Mesodermal cell (in vitro differentiated cells): Measurements from ENCODE around the gene SLC6A7.

ENCODE experiments used
- H3K27ac ChIP-seq: 2 replicates; pipeline ENCODE4 v1.7.0; 2013; ENCODE audit warnings: mild to moderate bottlenecking, low read depth, low read length, moderate library complexity; ENCODE audit not compliant: severe bottlenecking
- H3K36me3 ChIP-seq: 2 replicates; pipeline ENCODE4 v1.7.1; 2013; ENCODE audit warnings: mild to moderate bottlenecking, low read length, moderate library complexity; ENCODE audit not compliant: control insufficient read depth, insufficient read depth
- H3K4me1 ChIP-seq: one replicate; pipeline ENCODE4 v1.7.1; 2013; ENCODE audit warnings: mild to moderate bottlenecking, low read length; ENCODE audit not compliant: insufficient read depth, control insufficient read depth, poor library complexity, severe bottlenecking
- H3K4me3 ChIP-seq: 2 replicates; pipeline ENCODE4 v1.7.0; 2013; ENCODE audit warnings: low read length, control low read depth, mild to moderate bottlenecking; ENCODE audit not compliant: insufficient read depth, poor library complexity, severe bottlenecking; ENCODE audit errors: extremely low read depth
- H3K9me3 ChIP-seq: 2 replicates; pipeline ENCODE4 v1.7.1; 2013; ENCODE audit warnings: mild to moderate bottlenecking, low read length, moderate library complexity; ENCODE audit not compliant: control insufficient read depth
- WGBS, 2 experiments: methylation state at CpG; one replicate each; pipeline ENCODE4 v1.1.5; 2013; ENCODE audit warnings: missing lambda C conversion rate in 2 of 2; ENCODE audit not compliant: insufficient coverage in 2 of 2; 5-methylcytosine and 5-hydroxymethylcytosine counted together

Gene SLC6A7

GRCh38 chr5:150156027-150156368, 33.9 kb upstream of the SLC6A7 start:
- H3K36me3 ChIP-seq = peaks cover 10% of the 10 kb centered on the region
- H3K4me1 ChIP-seq = peaks cover 68% of the 10 kb centered on the region
- peak overlapping the region; percentile 84 for H3K27ac ChIP-seq
- 35 to 47% methylated on average over 4 to 6 of the region's 9 CpGs for WGBS, 2 experiments
- no peaks in the 10 kb centered on the region for H3K9me3 ChIP-seq
- peak overlapping the region; percentile 54 for H3K4me3 ChIP-seq

- no peak overlapping the region for H3K4me3 ChIP-seq
- H3K4me1 ChIP-seq = peaks cover 68% of the 10 kb centered on the region
- H3K9me3 ChIP-seq = no peaks in the 10 kb centered on the region
- H3K27ac ChIP-seq = no peak overlapping the region
- 88 to 92% methylated on average over 3 to 4 of the region's 4 CpGs for WGBS, 2 experiments
- peaks cover 5% of the 10 kb centered on the region for H3K36me3 ChIP-seq
These were observed 33.3 kb upstream of the SLC6A7 start for GRCh38 chr5:150156540-150156939.

GRCh38 chr5:150157168-150157567, 32.7 kb upstream of the SLC6A7 start:
- 96 to 100% methylated on average over 2 to 3 of the region's 3 CpGs for WGBS, 2 experiments
- peaks cover 68% of the 10 kb centered on the region for H3K4me1 ChIP-seq
- peaks cover 5% of the 10 kb centered on the region for H3K36me3 ChIP-seq
- H3K27ac ChIP-seq = peak overlapping the region; percentile 30
- H3K9me3 ChIP-seq = no peaks in the 10 kb centered on the region
- no peak overlapping the region for H3K4me3 ChIP-seq

- WGBS, 2 experiments = 84 to 91% methylated on average over 7 to 8 of the region's 12 CpGs
- Histone ChIP-seq H3K9me3 (no peaks in the 10 kb centered on the region), H3K4me1 (peaks cover 62% of the 10 kb centered on the region), H3K27ac (peak overlapping the region; percentile 30), H3K36me3 (no peaks in the 10 kb centered on the region), H3K4me3 (no peak overlapping the region)
These were observed 31.5 kb upstream of the SLC6A7 start for GRCh38 chr5:150158170-150158949.

GRCh38 chr5:150159031-150159430, 30.8 kb upstream of the SLC6A7 start:
- 92 to 100% methylated on average over 2 to 5 of the region's 6 CpGs for WGBS, 2 experiments

GRCh38 chr5:150159741-150160179, 30.1 kb upstream of the SLC6A7 start:
- Histone ChIP-seq H3K4me1 (peaks cover 62% of the 10 kb centered on the region), H3K4me3 (no peak overlapping the region), H3K9me3 (no peaks in the 10 kb centered on the region), H3K36me3 (no peaks in the 10 kb centered on the region), H3K27ac (peak overlapping the region; percentile 68)
- WGBS, 2 experiments = 57 to 88% methylated on average over 1 of the region's 9 CpGs

More at GRCh38 chr5:150159031-150159430, 30.8 kb upstream of the SLC6A7 start:
- peaks cover 62% of the 10 kb centered on the region for H3K4me1 ChIP-seq
- H3K36me3 ChIP-seq = no peaks in the 10 kb centered on the region
- H3K9me3 ChIP-seq = no peaks in the 10 kb centered on the region
- H3K4me3 ChIP-seq = no peak overlapping the region
- H3K27ac ChIP-seq = no peak overlapping the region

GRCh38 chr5:150160448-150161081, 29.3 kb upstream of the SLC6A7 start:
- H3K4me1 ChIP-seq = peaks cover 56% of the 10 kb centered on the region

GRCh38 chr5:150161242-150162141, 28.4 kb upstream of the SLC6A7 start:
- Histone ChIP-seq H3K36me3 (no peaks in the 10 kb centered on the region), H3K9me3 (no peaks in the 10 kb centered on the region), H3K4me3 (no peak overlapping the region), H3K4me1 (peaks cover 50% of the 10 kb centered on the region), H3K27ac (no peak overlapping the region)
- 21 to 28% methylated on average over 8 to 12 of the region's 14 CpGs for WGBS, 2 experiments

More at GRCh38 chr5:150160448-150161081, 29.3 kb upstream of the SLC6A7 start:
- H3K27ac ChIP-seq = peak overlapping the region; percentile 68
- WGBS, 2 experiments = 73 to 93% methylated on average over 3 of the region's 5 CpGs
- no peaks in the 10 kb centered on the region for H3K9me3 ChIP-seq
- no peaks in the 10 kb centered on the region for H3K36me3 ChIP-seq
- no peak overlapping the region for H3K4me3 ChIP-seq

- H3K4me1 ChIP-seq = peaks cover 50% of the 10 kb centered on the region
- H3K4me3 ChIP-seq = no peak overlapping the region
- no peaks in the 10 kb centered on the region for H3K9me3 ChIP-seq
- H3K27ac ChIP-seq = no peak overlapping the region
- H3K36me3 ChIP-seq = no peaks in the 10 kb centered on the region
- 94 to 98% methylated on average over 3 of the region's 3 CpGs for WGBS, 2 experiments
These were observed 27.7 kb upstream of the SLC6A7 start for GRCh38 chr5:150162142-150162513.

GRCh38 chr5:150163035-150163434, 26.8 kb upstream of the SLC6A7 start:
- H3K36me3 ChIP-seq = no peaks in the 10 kb centered on the region
- WGBS, 2 experiments = 80% methylated on average over 1 of the region's 3 CpGs; no CpG with 5 or more reads in 1 of the 2 experiments
- no peaks in the 10 kb centered on the region for H3K9me3 ChIP-seq
- H3K4me3 ChIP-seq = no peak overlapping the region
- H3K27ac ChIP-seq = no peak overlapping the region
- H3K4me1 ChIP-seq = peaks cover 43% of the 10 kb centered on the region
